ENCODE results near the gene CNTNAP5.

CNTNAP5 gene

GRCh38 chr2:124186801-124187200 lies 161.7 kb downstream of the CNTNAP5 start:
- no peak overlapping the region for H2BK5ac ChIP-seq (ENCODE audit: low read depth, low read length, poor library complexity)
- H3K36me3 ChIP-seq (ENCODE audit: control insufficient read depth in 1 of 2, insufficient read depth in 2 of 2, low read length in 2 of 2) = no peaks in the 10 kb centered on the region
- no peaks in the 10 kb centered on the region for H3K79me1 ChIP-seq (ENCODE audit: low read length)
- H2AK5ac ChIP-seq (ENCODE audit: low read length) = no peak overlapping the region
- no peaks in the 10 kb centered on the region for H3K27me3 ChIP-seq (ENCODE audit: insufficient read depth, low read length)
- no peak overlapping the region for H3K9ac ChIP-seq (ENCODE audit: low read length)
- H3K79me2 ChIP-seq (ENCODE audit: control insufficient read depth, insufficient read depth, low read length, poor library complexity) = no peaks in the 10 kb centered on the region
- no peak overlapping the region for H4K91ac ChIP-seq (ENCODE audit: low read depth, low read length)
- H3K14ac ChIP-seq (ENCODE audit: low read length) = no peak overlapping the region
- H2BK12ac ChIP-seq (ENCODE audit: low read length) = no peak overlapping the region
- H2AFZ ChIP-seq (ENCODE audit: insufficient read depth, low read length, poor library complexity) = no peak overlapping the region
- no peaks in the 10 kb centered on the region for H3K9me3 ChIP-seq (ENCODE audit: insufficient read depth, low read depth, low read length)
- no peak overlapping the region for H2BK120ac ChIP-seq (ENCODE audit: insufficient read depth, low read length, poor library complexity)
- H3K4me1 ChIP-seq (ENCODE audit: control insufficient read depth in 1 of 2, insufficient read depth in 2 of 2, low read length in 2 of 2) = no peaks in the 10 kb centered on the region
- no peak overlapping the region for H3K23ac ChIP-seq (ENCODE audit: low read length)
- no peak for DNase-seq
- H4K12ac ChIP-seq (ENCODE audit: low read depth, low read length) = no peak overlapping the region
- WGBS (ENCODE audit: extremely low coverage, insufficient coverage, insufficient read length) = no CpG with 5 or more reads among the region's 1 CpG
- no peak overlapping the region for H3K4ac ChIP-seq (ENCODE audit: low read depth, low read length)
- no peak overlapping the region for H3K4me2 ChIP-seq (ENCODE audit: low read length)
- H3K27ac ChIP-seq (ENCODE audit: low read depth, low read length) = no peak overlapping the region
- no peak overlapping the region for H3K4me3 ChIP-seq (ENCODE audit: low read depth, low read length)
- no peak overlapping the region for H4K8ac ChIP-seq (ENCODE audit: low read depth, low read length)
- H3K18ac ChIP-seq (ENCODE audit: low read length) = no peak overlapping the region

DNA sequence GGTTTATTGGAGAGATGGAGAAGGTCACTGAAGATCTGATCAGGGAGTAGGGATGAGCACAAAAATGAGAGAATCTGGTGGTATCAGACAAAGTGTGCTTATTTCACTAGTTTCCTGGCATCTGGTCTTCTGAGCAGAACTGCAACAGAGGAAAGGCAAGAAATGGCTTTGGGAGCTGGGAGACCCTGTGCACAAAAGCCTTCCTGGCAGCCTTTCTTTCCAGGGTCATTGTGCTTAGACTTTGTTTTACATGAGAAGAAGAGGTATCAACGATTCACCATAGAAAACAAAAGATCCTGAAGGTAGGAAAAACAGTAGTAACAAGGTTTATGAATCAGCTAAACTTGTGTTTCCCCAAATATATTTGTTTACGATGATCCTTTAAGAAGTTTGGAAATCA lies 162.9 kb downstream of the CNTNAP5 start:
- H3K27ac ChIP-seq (ENCODE audit: low read depth, low read length) = no peak overlapping the region
- H4K12ac ChIP-seq (ENCODE audit: low read depth, low read length) = no peak overlapping the region
- H3K9me3 ChIP-seq (ENCODE audit: insufficient read depth, low read depth, low read length) = no peaks in the 10 kb centered on the region
- H3K79me1 ChIP-seq (ENCODE audit: low read length) = no peaks in the 10 kb centered on the region
- no peak overlapping the region for H2BK120ac ChIP-seq (ENCODE audit: insufficient read depth, low read length, poor library complexity)
- no peak overlapping the region for H4K8ac ChIP-seq (ENCODE audit: low read depth, low read length)
- no peak for DNase-seq
- H3K14ac ChIP-seq (ENCODE audit: low read length) = no peak overlapping the region
- no peak overlapping the region for H2AK5ac ChIP-seq (ENCODE audit: low read length)
- H2AFZ ChIP-seq (ENCODE audit: insufficient read depth, low read length, poor library complexity) = no peak overlapping the region
- no peak overlapping the region for H3K4me2 ChIP-seq (ENCODE audit: low read length)
- H3K4me3 ChIP-seq (ENCODE audit: low read depth, low read length) = no peak overlapping the region
- no peaks in the 10 kb centered on the region for H3K36me3 ChIP-seq (ENCODE audit: control insufficient read depth in 1 of 2, insufficient read depth in 2 of 2, low read length in 2 of 2)
- no peak overlapping the region for H2BK5ac ChIP-seq (ENCODE audit: low read depth, low read length, poor library complexity)
- H3K9ac ChIP-seq (ENCODE audit: low read length) = no peak overlapping the region
- H4K91ac ChIP-seq (ENCODE audit: low read depth, low read length) = no peak overlapping the region
- no peaks in the 10 kb centered on the region for H3K27me3 ChIP-seq (ENCODE audit: insufficient read depth, low read length)
- WGBS (ENCODE audit: extremely low coverage, insufficient coverage, insufficient read length) = no CpG with 5 or more reads among the region's 2 CpGs
- no peak overlapping the region for H3K4ac ChIP-seq (ENCODE audit: low read depth, low read length)
- H2BK12ac ChIP-seq (ENCODE audit: low read length) = no peak overlapping the region
- H3K79me2 ChIP-seq (ENCODE audit: control insufficient read depth, insufficient read depth, low read length, poor library complexity) = no peaks in the 10 kb centered on the region
- H3K4me1 ChIP-seq (ENCODE audit: control insufficient read depth in 1 of 2, insufficient read depth in 2 of 2, low read length in 2 of 2) = no peaks in the 10 kb centered on the region
- H3K18ac ChIP-seq (ENCODE audit: low read length) = no peak overlapping the region
- H3K23ac ChIP-seq (ENCODE audit: low read length) = no peak overlapping the region

DNA sequence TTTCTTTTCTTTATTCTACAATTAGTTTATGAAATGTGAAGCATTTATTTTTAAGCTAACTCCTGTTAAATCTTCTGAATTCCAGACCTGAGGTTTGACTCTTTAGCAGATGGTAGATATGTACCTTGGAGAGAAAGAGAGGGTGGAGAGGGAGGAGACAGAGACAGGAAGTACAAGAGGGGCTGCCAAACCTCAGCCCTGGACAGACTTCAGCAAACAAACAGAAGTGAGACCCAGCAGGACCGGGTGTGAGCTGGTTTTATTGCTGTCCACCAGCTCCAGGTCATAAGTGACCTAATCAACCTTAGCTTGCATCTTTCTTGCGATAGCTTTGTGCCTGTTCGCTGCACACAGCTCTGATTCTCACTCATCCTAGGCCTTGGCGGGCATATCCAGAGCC lies 168.6 kb downstream of the CNTNAP5 start:
- Histone ChIP-seq H3K23ac (ENCODE audit: low read length) (no peak overlapping the region), H4K8ac (ENCODE audit: low read depth, low read length) (no peak overlapping the region), H4K91ac (ENCODE audit: low read depth, low read length) (no peak overlapping the region), H4K12ac (ENCODE audit: low read depth, low read length) (no peak overlapping the region), H3K79me2 (ENCODE audit: control insufficient read depth, insufficient read depth, low read length, poor library complexity) (no peaks in the 10 kb centered on the region), H3K4ac (ENCODE audit: low read depth, low read length) (no peak overlapping the region), H3K9me3 (ENCODE audit: insufficient read depth, low read depth, low read length) (no peaks in the 10 kb centered on the region), H3K18ac (ENCODE audit: low read length) (no peak overlapping the region), H3K9ac (ENCODE audit: low read length) (no peak overlapping the region), H2BK5ac (ENCODE audit: low read depth, low read length, poor library complexity) (no peak overlapping the region), H3K4me2 (ENCODE audit: low read length) (no peak overlapping the region), H3K4me3 (ENCODE audit: low read depth, low read length) (no peak overlapping the region), H2AFZ (ENCODE audit: insufficient read depth, low read length, poor library complexity) (no peak overlapping the region), H3K14ac (ENCODE audit: low read length) (no peak overlapping the region), H3K36me3 (ENCODE audit: control insufficient read depth in 1 of 2, insufficient read depth in 2 of 2, low read length in 2 of 2) (no peaks in the 10 kb centered on the region), H3K4me1 (ENCODE audit: control insufficient read depth in 1 of 2, insufficient read depth in 2 of 2, low read length in 2 of 2) (peaks cover 0 to 3% of the 10 kb centered on the region in 2 experiments), H2AK5ac (ENCODE audit: low read length) (no peak overlapping the region), H3K79me1 (ENCODE audit: low read length) (no peaks in the 10 kb centered on the region), H2BK120ac (ENCODE audit: insufficient read depth, low read length, poor library complexity) (no peak overlapping the region), H3K27ac (ENCODE audit: low read depth, low read length) (no peak overlapping the region), H3K27me3 (ENCODE audit: insufficient read depth, low read length) (no peaks in the 10 kb centered on the region), H2BK12ac (ENCODE audit: low read length) (no peak overlapping the region)
- no CpG with 5 or more reads among the region's 4 CpGs for WGBS (ENCODE audit: extremely low coverage, insufficient coverage, insufficient read length)
- no peak for DNase-seq

GRCh38 chr2:124201713-124202112 lies 176.6 kb downstream of the CNTNAP5 start:
- WGBS (ENCODE audit: extremely low coverage, insufficient coverage, insufficient read length) = no CpG with 5 or more reads among the region's 2 CpGs
- Histone ChIP-seq H2AK5ac (ENCODE audit: low read length) (no peak overlapping the region), H3K9me3 (ENCODE audit: insufficient read depth, low read depth, low read length) (no peaks in the 10 kb centered on the region), H4K8ac (ENCODE audit: low read depth, low read length) (no peak overlapping the region), H3K4me3 (ENCODE audit: low read depth, low read length) (no peak overlapping the region), H3K79me1 (ENCODE audit: low read length) (no peaks in the 10 kb centered on the region), H3K18ac (ENCODE audit: low read length) (no peak overlapping the region), H3K4me1 (ENCODE audit: control insufficient read depth in 1 of 2, insufficient read depth in 2 of 2, low read length in 2 of 2) (no peaks in the 10 kb centered on the region), H3K27ac (ENCODE audit: low read depth, low read length) (no peak overlapping the region), H2BK12ac (ENCODE audit: low read length) (no peak overlapping the region), H3K14ac (ENCODE audit: low read length) (no peak overlapping the region), H3K23ac (ENCODE audit: low read length) (no peak overlapping the region), H2BK120ac (ENCODE audit: insufficient read depth, low read length, poor library complexity) (no peak overlapping the region), H3K4me2 (ENCODE audit: low read length) (no peak overlapping the region), H2AFZ (ENCODE audit: insufficient read depth, low read length, poor library complexity) (no peak overlapping the region), H3K36me3 (ENCODE audit: control insufficient read depth in 1 of 2, insufficient read depth in 2 of 2, low read length in 2 of 2) (no peaks in the 10 kb centered on the region), H3K4ac (ENCODE audit: low read depth, low read length) (no peak overlapping the region), H4K91ac (ENCODE audit: low read depth, low read length) (no peak overlapping the region), H3K9ac (ENCODE audit: low read length) (no peak overlapping the region), H3K27me3 (ENCODE audit: insufficient read depth, low read length) (no peaks in the 10 kb centered on the region), H2BK5ac (ENCODE audit: low read depth, low read length, poor library complexity) (no peak overlapping the region), H4K12ac (ENCODE audit: low read depth, low read length) (no peak overlapping the region), H3K79me2 (ENCODE audit: control insufficient read depth, insufficient read depth, low read length, poor library complexity) (no peaks in the 10 kb centered on the region)
- no peak for DNase-seq
